AG04449 (cell line): ENCODE data around the gene UFM1.
A peak's percentile ranks its signal among the peaks of the same experiment; 100 is the strongest.

ENCODE experiments used
- CTCF ChIA-PET: fragments of 350-600 bp; formaldehyde crosslinking; extraction: SDS; loops from one replicate; lab custom pipeline; 2021; ENCODE audit warnings: antibody characterized with exemption; lab: Yijun Ruan, JAX
- POLR2A ChIA-PET: fragments of 400-600, 350-600 bp; formaldehyde crosslinking; extraction: SDS; loops from one replicate; lab custom pipeline; 2020; ENCODE audit warnings: antibody characterized with exemption, inconsistent platforms; lab: Yijun Ruan, JAX
- DNase-seq: peaks from one replicate; pipeline ENCODE4 v3.0.0-alpha.2; 2010; ENCODE audit warnings: low read depth, low spot score
- H3K4me3 ChIP-seq: 2 replicates; pipeline ENCODE4 v1.5.1; 2011; ENCODE audit warnings: low read depth, mild to moderate bottlenecking, control low read depth, low read length
- CTCF ChIP-seq: IDR thresholded peaks from one replicate; pipeline ENCODE4 v1.5.1; 2011; ENCODE audit warnings: mild to moderate bottlenecking, moderate library complexity, low read length, control low read depth, inconsistent platforms; ENCODE audit not compliant: insufficient read depth; ENCODE audit errors: missing control alignments

The UFM1 gene

GRCh38 chr13:38340624-38341023 is 9.0 kb upstream of the UFM1 start:
- ChIA-PET CTCF (no interaction called here), POLR2A (no interaction called here)
- DNase-seq: no peak
- no peak overlapping the region for H3K4me3 ChIP-seq
- no peak for TF ChIP-seq CTCF

GRCh38 chr13:38341149-38341692 is 8.4 kb upstream of the UFM1 start:
- POLR2A ChIA-PET: no interaction called here
- H3K4me3 ChIP-seq: no peak overlapping the region
- no peak for DNase-seq
- TF ChIP-seq CTCF: no peak
- CTCF ChIA-PET: no interaction called here

DNA sequence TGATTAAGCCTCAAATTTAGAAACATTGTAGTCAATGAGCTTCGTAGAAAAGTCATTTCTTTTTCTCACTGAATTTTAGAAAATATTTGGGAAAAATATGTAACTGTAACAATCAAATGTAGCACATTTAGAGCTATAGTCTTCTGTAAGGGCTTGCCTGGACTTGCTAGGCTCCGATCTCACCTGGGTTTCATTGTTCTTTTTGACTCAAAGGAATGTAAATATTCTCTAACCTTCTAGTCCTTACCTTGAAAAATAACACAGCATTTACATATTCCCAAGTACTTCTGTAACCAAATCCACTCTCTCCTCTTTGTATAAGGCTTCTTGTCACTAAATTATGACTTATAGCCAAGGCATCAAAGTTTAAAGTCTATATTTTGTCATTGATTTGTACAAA is 2.9 kb upstream of the UFM1 start:
- CTCF ChIA-PET: no interaction called here
- POLR2A ChIA-PET: no interaction called here
- no peak for DNase-seq
- H3K4me3 ChIP-seq: no peak overlapping the region
- TF ChIP-seq CTCF: no peak

GRCh38 chr13:38348861-38349389 is 726 bp upstream of the UFM1 start:
- no peak for DNase-seq
- ChIA-PET CTCF (interaction anchor here (1.0 to 1.4 kb wide), 3 partner anchors 13 to 479 kb away, joined by 3 to 5 read pairs (median 3); partner anchors contain the start of gene TRPC4), POLR2A (interaction anchor here (0.6 kb wide), 1 partner anchor 564 kb away, joined by 3 read pairs; no protein-coding TSS in a partner anchor)
- H3K4me3 ChIP-seq: peak overlapping the region; percentile 54
- TF ChIP-seq CTCF: no peak

GRCh38 chr13:38350114-38350617 is 515 bp downstream of the UFM1 start:
- ChIA-PET CTCF (interaction anchor here (1.3 kb wide), 1 partner anchor 480 kb away, joined by 5 read pairs; the partner anchor contains the start of gene TRPC4), POLR2A (interaction anchor here (0.7 to 1.3 kb wide), 2 partner anchors 469 to 480 kb away, joined by 4 read pairs; no protein-coding TSS in a partner anchor)
- H3K4me3 ChIP-seq: peak overlapping the region; percentile 86
- DNase-seq: no peak
- no peak for TF ChIP-seq CTCF

- ChIA-PET POLR2A (no interaction called here), CTCF (interaction anchor here (0.5 kb wide), 1 partner anchor 19 kb away, joined by 3 read pairs; no protein-coding TSS in a partner anchor)
- no peak overlapping the region for H3K4me3 ChIP-seq
- TF ChIP-seq CTCF: no peak
- no peak for DNase-seq
These were observed 6.0 kb downstream of the UFM1 start for GRCh38 chr13:38355595-38356119.
